GM23248 (cell line): ENCODE data around the gene PRPSAP2. TPM values are rescaled to one million over a fixed set of nuclear protein-coding genes. Genes with fewer than 3 reads are reported as not detected.
"Not testable (repeated sequence)": the region's sequence is repeated elsewhere in the genome, so short reads cannot be mapped to it uniquely, and the experiment has no call there.

Experiments used
- DNase-seq: peaks from one replicate; pipeline ENCODE4 v3.0.0-alpha.2; 2015
- H2AFZ ChIP-seq: fragments of 200-600 bp; sonication (generic); 2 replicates; pipeline ENCODE4 v1.6.1; 2016; ENCODE audit warnings: antibody characterized with exemption
- H3F3A ChIP-seq: fragments of 200-600 bp; sonication (generic); 2 replicates; pipeline ENCODE4 v1.6.1; 2016; ENCODE audit warnings: mild to moderate bottlenecking, antibody characterized with exemption, mixed run types; ENCODE audit not compliant: insufficient read depth
- H3K27ac ChIP-seq: fragments of 200-600 bp; sonication (generic); 2 replicates; pipeline ENCODE4 v1.5.1; 2016; ENCODE audit warnings: mild to moderate bottlenecking
- H3K27me3 ChIP-seq: fragments of 200-600 bp; sonication (generic); replicated peaks from 2 replicates; pipeline ENCODE4 v1.6.1; 2016; ENCODE audit warnings: mild to moderate bottlenecking; ENCODE audit not compliant: insufficient read depth
- H3K36me3 ChIP-seq: fragments of 200-600 bp; sonication (generic); 2 replicates; pipeline ENCODE4 v1.6.1; 2016; ENCODE audit warnings: low read depth, mild to moderate bottlenecking
- H3K4me1 ChIP-seq: fragments of 200-600 bp; sonication (generic); 2 replicates; pipeline ENCODE4 v1.6.1; 2016; ENCODE audit warnings: mild to moderate bottlenecking; ENCODE audit not compliant: insufficient read depth
- H3K4me2 ChIP-seq: fragments of 200-600 bp; sonication (generic); one replicate; pipeline ENCODE4 v1.6.1; 2016; ENCODE audit warnings: mild to moderate bottlenecking; ENCODE audit not compliant: unreplicated experiment
- H3K4me3 ChIP-seq: fragments of 200-600 bp; sonication (generic); 2 replicates; pipeline ENCODE4 v1.5.1; 2016; ENCODE audit warnings: mild to moderate bottlenecking
- H3K79me2 ChIP-seq: fragments of 200-600 bp; sonication (generic); 2 replicates; pipeline ENCODE4 v1.6.1; 2016; ENCODE audit warnings: mild to moderate bottlenecking; ENCODE audit not compliant: insufficient read depth
- H3K9ac ChIP-seq: fragments of 200-600 bp; sonication (generic); 2 replicates; pipeline ENCODE4 v1.6.1; 2016; ENCODE audit warnings: mild to moderate bottlenecking
- H3K9me2 ChIP-seq: fragments of 200-600 bp; sonication (generic); 2 replicates; pipeline ENCODE4 v1.6.1; 2016; ENCODE audit warnings: mixed run types, mild to moderate bottlenecking, moderate library complexity; ENCODE audit not compliant: insufficient read depth
- H3K9me3 ChIP-seq: fragments of 200-600 bp; sonication (generic); one replicate; pipeline ENCODE4 v1.6.1; 2017; ENCODE audit warnings: low read depth
- H4K20me1 ChIP-seq: fragments of 200-600 bp; sonication (generic); 2 replicates; pipeline ENCODE4 v1.6.0; 2016; ENCODE audit not compliant: insufficient read depth
- EZH2 ChIP-seq: fragments of 200-600 bp; sonication (generic); IDR thresholded peaks from 2 replicates; pipeline ENCODE4 v1.6.1; 2018; ENCODE audit warnings: antibody characterized with exemption, mild to moderate bottlenecking; ENCODE audit not compliant: insufficient read depth, poor library complexity, severe bottlenecking
- EZH2phosphoT487 ChIP-seq: fragments of 200-600 bp; sonication (generic); IDR thresholded peaks from 2 replicates; pipeline ENCODE4 v1.6.1; 2018; ENCODE audit warnings: antibody characterized with exemption, moderate library complexity, mild to moderate bottlenecking, low read depth; ENCODE audit not compliant: insufficient read depth
- WGBS, 2 experiments: methylation state at CpG; one replicate each; pipeline ENCODE4 v1.1.6; 2015 to 2017; ENCODE audit warnings: low lambda C conversion rate in 2 of 2, low coverage in 1 of 2; ENCODE audit errors: missing lambda C conversion rate in 2 of 2; 5-methylcytosine and 5-hydroxymethylcytosine counted together
- in situ Hi-C: fragments of 300-500 bp; cut with MboI; formaldehyde crosslinking; loops from 2 replicates; pipeline ENCODE4 v1.15.0; 2020
- polyA plus RNA-seq: library from polyadenylated mRNA; unstranded; fragments of >200 nt; fragmentation: Nextera tagmentation; extraction: Ambion mirVana; gene quantifications from 2 replicates; pipeline ENCODE4 v1.2.1, GENCODE V29; 2016
- total RNA-seq: library from RNA; depleted of rRNA; stranded (reverse); fragments of >200 nt; shearing (Covaris generic); gene quantifications from 2 replicates; pipeline ENCODE4 v1.2.3, GENCODE V29; 2014

Gene PRPSAP2
- total and polyA plus RNA-seq, 2 experiments from 2014 or later, result 19.4 to 23.5 TPM

GRCh38 chr17:18955009-18955408 lies 97.1 kb downstream of the PRPSAP2 start:
- Histone ChIP-seq H3K4me3 (no peak overlapping the region), H2AFZ (no peak overlapping the region), H3K9ac (no peak overlapping the region), H3K79me2 (no peaks in the 10 kb centered on the region), H4K20me1 (no peaks in the 10 kb centered on the region), H3K4me2 (no peak overlapping the region), H3K9me2 (no peaks in the 10 kb centered on the region), H3K9me3 (no peaks in the 10 kb centered on the region), H3K36me3 (no peaks in the 10 kb centered on the region), H3K4me1 (no peaks in the 10 kb centered on the region), H3K27ac (no peak overlapping the region), H3K27me3 (peaks cover 6% of the 10 kb centered on the region), H3F3A (no peaks in the 10 kb centered on the region)
- WGBS, 2 experiments, result 89 to 92% methylated on average over 6 of the region's 6 CpGs
- in situ Hi-C loops, result no loop called here
- DNase-seq, result no peak
- no peak for TF ChIP-seq EZH2phosphoT487
- TF ChIP-seq EZH2, result no peak

- H3K9me3 ChIP-seq, H3K36me3 ChIP-seq, H2AFZ ChIP-seq, H4K20me1 ChIP-seq, in situ Hi-C loops, H3K27me3 ChIP-seq, DNase-seq, H3K79me2 ChIP-seq, H3K4me3 ChIP-seq, H3K27ac ChIP-seq, H3K9me2 ChIP-seq, H3K4me2 ChIP-seq, H3K4me1 ChIP-seq, H3F3A ChIP-seq, H3K9ac ChIP-seq: not testable (repeated sequence)
- 93 to 95% methylated on average over 6 of the region's 6 CpGs for WGBS, 2 experiments
Observed at GRCh38 chr17:18956021-18956420, 98.1 kb downstream of the PRPSAP2 start.

- no peak overlapping the region for H3K27ac ChIP-seq
- no peak overlapping the region for H3K9ac ChIP-seq
- H3K79me2 ChIP-seq, result no peaks in the 10 kb centered on the region
- peaks cover 4% of the 10 kb centered on the region for H3K4me1 ChIP-seq
- H3K27me3 ChIP-seq, result no peaks in the 10 kb centered on the region
- H3F3A ChIP-seq, result peaks cover under 1% of the 10 kb centered on the region; the same call in 1 of the 2 replicates
- no peaks in the 10 kb centered on the region for H3K9me3 ChIP-seq
- no peak overlapping the region for H2AFZ ChIP-seq
- in situ Hi-C loops, result no loop called here
- no peaks in the 10 kb centered on the region for H3K36me3 ChIP-seq
- 90 to 93% methylated on average over 3 of the region's 3 CpGs for WGBS, 2 experiments
- no peak overlapping the region for H3K4me2 ChIP-seq
- no peaks in the 10 kb centered on the region for H3K9me2 ChIP-seq
- TF ChIP-seq EZH2 (no peak), EZH2phosphoT487 (no peak)
- no peaks in the 10 kb centered on the region for H4K20me1 ChIP-seq
- H3K4me3 ChIP-seq, result no peak overlapping the region
- DNase-seq, result no peak
Observed at GRCh38 chr17:18956581-18956980, 98.7 kb downstream of the PRPSAP2 start.

GRCh38 chr17:18957831-18958230 lies 99.9 kb downstream of the PRPSAP2 start:
- H3K79me2 ChIP-seq, result no peaks in the 10 kb centered on the region
- no peak overlapping the region for H2AFZ ChIP-seq
- H3K9me3 ChIP-seq, result no peaks in the 10 kb centered on the region
- H3K4me2 ChIP-seq, result no peak overlapping the region
- no peaks in the 10 kb centered on the region for H4K20me1 ChIP-seq
- H3K36me3 ChIP-seq, result no peaks in the 10 kb centered on the region
- in situ Hi-C loops, result no loop called here
- peaks cover 11% of the 10 kb centered on the region for H3F3A ChIP-seq
- no peaks in the 10 kb centered on the region for H3K27me3 ChIP-seq
- DNase-seq, result no peak
- no peak overlapping the region for H3K27ac ChIP-seq
- H3K9ac ChIP-seq, result no peak overlapping the region
- peaks cover 17% of the 10 kb centered on the region for H3K4me1 ChIP-seq
- WGBS, 2 experiments, result 89 to 97% methylated on average over 4 of the region's 4 CpGs
- H3K4me3 ChIP-seq, result no peak overlapping the region
- H3K9me2 ChIP-seq, result no peaks in the 10 kb centered on the region
- TF ChIP-seq EZH2, result no peak
- TF ChIP-seq EZH2phosphoT487, result no peak

DNA sequence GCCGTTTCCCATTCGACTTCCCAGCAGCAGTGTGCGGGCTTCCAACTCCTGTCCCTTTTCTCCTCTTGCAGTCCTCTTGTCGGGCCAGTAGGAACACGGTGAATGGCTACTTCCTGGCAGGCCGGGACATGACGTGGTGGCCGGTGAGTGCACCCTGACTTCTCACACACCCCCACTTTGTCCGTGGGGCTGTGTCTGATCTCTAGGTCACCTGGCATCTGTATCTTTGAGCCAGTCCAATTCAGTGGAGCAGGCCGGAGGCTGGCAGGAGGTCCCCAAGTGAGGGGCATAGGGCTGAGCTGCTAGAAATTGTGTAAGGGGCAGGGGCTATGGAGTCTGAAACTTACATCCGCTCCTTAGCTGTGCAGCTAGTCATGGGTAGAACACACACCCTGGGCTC lies 100.7 kb downstream of the PRPSAP2 start:
- TF ChIP-seq EZH2 (no peak), EZH2phosphoT487 (no peak)

More for the DNA sequence above, 100.7 kb downstream of the PRPSAP2 start:
- peaks cover 17% of the 10 kb centered on the region for H3F3A ChIP-seq
- in situ Hi-C loops, result no loop called here
- WGBS, 2 experiments, result 89 to 90% methylated on average over 11 of the region's 11 CpGs
- peaks cover 25% of the 10 kb centered on the region for H3K4me1 ChIP-seq
- no peaks in the 10 kb centered on the region for H3K36me3 ChIP-seq
- no peaks in the 10 kb centered on the region for H3K9me2 ChIP-seq
- no peaks in the 10 kb centered on the region for H3K9me3 ChIP-seq
- H3K27me3 ChIP-seq, result no peaks in the 10 kb centered on the region
- no peak for DNase-seq
- no peak overlapping the region for H2AFZ ChIP-seq
- no peak overlapping the region for H3K27ac ChIP-seq
- H3K4me3 ChIP-seq, result no peak overlapping the region
- no peak overlapping the region for H3K4me2 ChIP-seq
- no peaks in the 10 kb centered on the region for H3K79me2 ChIP-seq
- H3K9ac ChIP-seq, result no peak overlapping the region
- H4K20me1 ChIP-seq, result no peaks in the 10 kb centered on the region
